ENCODE data around the gene IZUMO1. TPM values are rescaled to one million over a fixed set of nuclear protein-coding genes. Genes with fewer than 3 reads are reported as not detected.
A peak's percentile ranks its signal among the peaks of the same experiment; 100 is the strongest.
"Not testable (repeated sequence)": the region's sequence is repeated elsewhere in the genome, so short reads cannot be mapped to it uniquely, and the experiment has no call there.

IZUMO1 gene
- total and polyA plus RNA-seq, 2 of the 13 experiments (the other 11 are each of a cell fraction or from before 2014, with no cell fraction given), result 0.07 to 0.22 TPM

DNA sequence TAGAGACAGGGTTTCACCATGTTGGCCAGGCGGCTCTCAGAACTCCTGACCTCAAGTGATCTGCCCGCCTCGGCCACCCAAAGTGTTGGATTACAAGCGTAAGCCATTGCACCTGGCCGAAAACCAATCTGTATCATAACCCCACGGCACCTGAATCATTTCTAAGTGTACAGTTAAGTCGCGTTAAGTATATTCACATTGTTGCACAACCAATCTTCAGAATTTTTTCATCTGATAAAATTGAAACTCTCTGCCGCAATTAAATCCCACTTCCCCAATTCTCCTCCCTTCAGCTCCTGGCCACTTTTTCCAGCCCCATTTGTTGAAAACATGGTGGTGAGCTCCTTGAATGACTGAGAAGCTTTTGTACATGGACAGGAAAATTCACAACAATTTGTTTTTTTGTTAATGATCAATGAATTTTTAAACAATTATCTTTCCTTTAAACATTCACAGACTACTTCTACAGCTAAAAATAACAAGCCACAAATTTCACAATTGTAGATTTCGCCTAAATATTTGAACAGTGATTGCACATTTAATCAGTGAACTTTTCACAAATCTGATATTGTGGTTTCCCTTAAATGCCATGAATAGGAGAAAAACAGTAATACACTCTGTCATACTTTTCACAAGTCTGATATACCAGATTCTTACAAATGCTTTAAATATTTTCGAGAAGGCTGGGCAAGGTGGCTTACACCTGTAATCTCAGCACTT is 22.4 kb upstream of the IZUMO1 start (continued):
- TF ChIP-seq, protein P1, sequence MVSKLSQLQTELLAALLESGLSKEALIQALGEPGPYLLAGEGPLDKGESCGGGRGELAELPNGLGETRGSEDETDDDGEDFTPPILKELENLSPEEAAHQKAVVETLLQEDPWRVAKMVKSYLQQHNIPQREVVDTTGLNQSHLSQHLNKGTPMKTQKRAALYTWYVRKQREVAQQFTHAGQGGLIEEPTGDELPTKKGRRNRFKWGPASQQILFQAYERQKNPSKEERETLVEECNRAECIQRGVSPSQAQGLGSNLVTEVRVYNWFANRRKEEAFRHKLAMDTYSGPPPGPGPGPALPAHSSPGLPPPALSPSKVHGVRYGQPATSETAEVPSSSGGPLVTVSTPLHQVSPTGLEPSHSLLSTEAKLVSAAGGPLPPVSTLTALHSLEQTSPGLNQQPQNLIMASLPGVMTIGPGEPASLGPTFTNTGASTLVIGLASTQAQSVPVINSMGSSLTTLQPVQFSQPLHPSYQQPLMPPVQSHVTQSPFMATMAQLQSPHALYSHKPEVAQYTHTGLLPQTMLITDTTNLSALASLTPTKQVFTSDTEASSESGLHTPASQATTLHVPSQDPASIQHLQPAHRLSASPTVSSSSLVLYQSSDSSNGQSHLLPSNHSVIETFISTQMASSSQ (IDR thresholded peaks at IDR 0.05; ENCODE audit: low read depth), result peak; percentile 76
- TF ChIP-seq, protein P1 (CRISPR knock-in tag; IDR thresholded peaks at IDR 0.05; ENCODE audit: borderline replicate concordance), result no peak
- no peak for TF ChIP-seq ZNF264 (CRISPR knock-in tag; IDR thresholded peaks at IDR 0.05)
- TF ChIP-seq ZZZ3 (CRISPR knock-in tag; IDR thresholded peaks at IDR 0.05; ENCODE audit: borderline replicate concordance), result no peak
- TF ChIP-seq EP300 (IDR thresholded peaks at IDR 0.05; ENCODE audit: low read depth in 2 of 2, low read length in 2 of 2), result peak in 1 of 2 experiments; percentile 60; a peak in 2 of 4 replicates
- no peak for TF ChIP-seq EP300 (CRISPR knock-in tag; IDR thresholded peaks at IDR 0.05; ENCODE audit: borderline replicate concordance)
- TF ChIP-seq SOX5 (CRISPR knock-in tag; IDR thresholded peaks at IDR 0.05; ENCODE audit: borderline replicate concordance), result peak; percentile 39; the same call in 1 of the 2 replicates
- TF ChIP-seq ZNF777 (CRISPR knock-in tag; IDR thresholded peaks at IDR 0.05), result no peak

DNA sequence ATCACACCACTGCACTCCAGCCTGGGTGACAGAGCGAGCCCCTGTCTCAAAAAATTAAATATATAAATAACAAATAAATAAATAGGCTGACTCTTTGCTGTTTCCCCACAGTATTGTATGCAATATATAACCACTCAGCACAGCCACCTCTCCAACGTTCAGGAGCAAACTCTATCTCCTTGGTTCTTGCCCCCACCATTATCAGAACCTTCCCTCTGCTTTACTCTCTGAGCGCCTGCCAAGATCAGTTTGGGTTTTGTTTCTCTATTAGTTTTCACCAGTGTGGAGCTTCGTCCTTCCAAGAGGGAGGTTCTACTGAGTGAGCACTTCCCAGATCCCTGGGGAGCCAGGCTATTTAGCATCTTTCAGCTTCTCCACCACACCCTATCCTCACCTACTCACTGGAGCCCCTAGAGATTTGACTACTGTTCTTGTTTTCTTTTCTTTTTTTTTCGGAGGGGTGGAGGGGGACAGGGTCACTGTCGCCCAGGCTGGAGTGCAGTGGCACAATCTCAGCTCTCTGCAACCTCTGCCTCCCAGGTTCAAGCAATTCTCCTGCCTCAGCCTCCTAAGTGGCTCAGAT is 21.6 kb upstream of the IZUMO1 start:
- 53% methylated on average over 6 of the region's 6 CpGs for WGBS (ENCODE audit: low lambda C conversion rate)
- H4K20me1 ChIP-seq (ENCODE audit: insufficient read depth, low read length); DNase-seq (ENCODE audit: low spot score); H3K27ac ChIP-seq (ENCODE audit: extremely low read length, insufficient read depth, low read length); H3K36me3 ChIP-seq (replicated peaks in 1 of 2; ENCODE audit: control insufficient read depth in 1 of 2, insufficient read depth in 2 of 2, low read length in 2 of 2); BruUV-seq (replicated peaks); H3K9ac ChIP-seq (ENCODE audit: insufficient read depth, low read depth, low read length); H3K4me2 ChIP-seq (ENCODE audit: low read depth, low read length); H3K79me2 ChIP-seq (ENCODE audit: insufficient read depth, low read length); H2AFZ ChIP-seq (ENCODE audit: low read length); ATAC-seq; CTCF ChIA-PET (ENCODE audit: low intra/inter-chr PET ratio, low total read pairs); FAIRE-seq; in situ Hi-C loops (cut with HindIII; ENCODE audit: extremely low pct_ligation_motif_present, low pct_unique_long_range_greater_than_20kb); H3K9me3 ChIP-seq (ENCODE audit: low read length); intact Hi-C loops (cut with micrococcal nuclease; ENCODE audit: unreplicated experiment); H3K4me3 ChIP-seq (replicated peaks in 1 of 3; ENCODE audit: insufficient read depth in 1 of 3, low read depth in 2 of 3, low read length in 3 of 3); H3K27me3 ChIP-seq (ENCODE audit: control insufficient read depth in 1 of 2, insufficient read depth in 2 of 2, low read length in 2 of 2): not testable (repeated sequence)
- POLR2A ChIA-PET, result interaction anchor here (1.1 to 3.1 kb wide), 6 partner anchors 9 to 150 kb away, joined by 3 to 30 read pairs (median 6); partner anchors contain the start of gene RPL18
- H3K4me1 ChIP-seq (ENCODE audit: insufficient read depth, low read length), result peaks cover 50% of the 10 kb centered on the region

DNA sequence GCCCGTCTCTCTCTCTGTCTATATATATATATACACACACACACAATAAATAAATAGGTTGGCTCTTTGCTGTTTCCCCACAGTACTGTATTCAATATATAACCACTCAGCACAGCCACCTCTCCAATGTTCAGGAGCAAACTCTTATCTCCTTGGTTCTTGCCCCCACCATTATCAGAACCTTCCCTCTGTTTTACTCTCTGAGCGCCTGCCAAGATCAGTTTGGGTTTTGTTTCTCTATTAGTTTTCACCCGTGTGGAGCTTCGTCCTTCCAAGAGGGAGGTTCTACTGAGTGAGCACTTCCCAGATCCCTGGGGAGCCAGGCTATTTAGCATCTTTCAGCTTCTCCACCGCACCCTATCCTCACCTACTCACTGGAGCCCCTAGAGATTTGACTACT is 19.1 kb upstream of the IZUMO1 start:
- in situ Hi-C loops (cut with HindIII; ENCODE audit: extremely low pct_ligation_motif_present, low pct_unique_long_range_greater_than_20kb); H3K4me2 ChIP-seq (ENCODE audit: low read depth, low read length); CTCF ChIA-PET (ENCODE audit: low intra/inter-chr PET ratio, low total read pairs); H3K9ac ChIP-seq (ENCODE audit: insufficient read depth, low read depth, low read length); DNase-seq (ENCODE audit: low spot score); H3K27me3 ChIP-seq (ENCODE audit: control insufficient read depth in 1 of 2, insufficient read depth in 2 of 2, low read length in 2 of 2); H3K79me2 ChIP-seq (ENCODE audit: insufficient read depth, low read length); BruUV-seq (replicated peaks); H3K4me3 ChIP-seq (replicated peaks in 1 of 3; ENCODE audit: insufficient read depth in 1 of 3, low read depth in 2 of 3, low read length in 3 of 3); H2AFZ ChIP-seq (ENCODE audit: low read length); H3K36me3 ChIP-seq (replicated peaks in 1 of 2; ENCODE audit: control insufficient read depth in 1 of 2, insufficient read depth in 2 of 2, low read length in 2 of 2); FAIRE-seq; H3K27ac ChIP-seq (ENCODE audit: extremely low read length, insufficient read depth, low read length); H3K9me3 ChIP-seq (ENCODE audit: low read length); intact Hi-C loops (cut with micrococcal nuclease; ENCODE audit: unreplicated experiment); POLR2A ChIA-PET; ATAC-seq; H4K20me1 ChIP-seq (ENCODE audit: insufficient read depth, low read length): not testable (repeated sequence)
- peaks cover 48% of the 10 kb centered on the region for H3K4me1 ChIP-seq (ENCODE audit: insufficient read depth, low read length)
- WGBS (ENCODE audit: low lambda C conversion rate), result 19% methylated on average over 5 of the region's 5 CpGs

Measured in HepG2 (cell line).